ENCODE data around the gene CLEC12A.
"Not testable (repeated sequence)": the region's sequence is repeated elsewhere in the genome, so short reads cannot be mapped to it uniquely, and the experiment has no call there.

Gene CLEC12A

DNA sequence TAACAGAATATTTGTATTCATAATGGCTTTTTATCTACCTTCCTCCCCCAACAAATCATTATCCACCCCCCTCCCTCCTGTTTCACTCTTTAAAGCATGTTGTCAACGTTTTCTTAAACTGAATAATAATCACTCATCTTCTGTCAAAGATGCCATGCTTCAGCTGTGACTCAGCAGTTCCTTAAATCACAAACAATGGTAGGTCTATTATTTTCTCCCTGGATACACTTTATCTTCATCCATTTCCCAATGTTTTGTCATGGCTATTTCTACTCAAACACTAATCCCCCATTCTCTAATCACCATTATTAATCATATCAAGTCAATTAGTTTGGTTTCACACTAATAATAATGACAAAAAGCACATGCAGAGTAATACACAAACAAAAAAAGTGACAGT lies 45.7 kb downstream of the CLEC12A start:
- H3K4me3 ChIP-seq (ENCODE audit: low read depth, low read length) = no peak overlapping the region
- DNase-seq (ENCODE audit: low read depth) = no peak
- TF ChIP-seq, protein P1, sequence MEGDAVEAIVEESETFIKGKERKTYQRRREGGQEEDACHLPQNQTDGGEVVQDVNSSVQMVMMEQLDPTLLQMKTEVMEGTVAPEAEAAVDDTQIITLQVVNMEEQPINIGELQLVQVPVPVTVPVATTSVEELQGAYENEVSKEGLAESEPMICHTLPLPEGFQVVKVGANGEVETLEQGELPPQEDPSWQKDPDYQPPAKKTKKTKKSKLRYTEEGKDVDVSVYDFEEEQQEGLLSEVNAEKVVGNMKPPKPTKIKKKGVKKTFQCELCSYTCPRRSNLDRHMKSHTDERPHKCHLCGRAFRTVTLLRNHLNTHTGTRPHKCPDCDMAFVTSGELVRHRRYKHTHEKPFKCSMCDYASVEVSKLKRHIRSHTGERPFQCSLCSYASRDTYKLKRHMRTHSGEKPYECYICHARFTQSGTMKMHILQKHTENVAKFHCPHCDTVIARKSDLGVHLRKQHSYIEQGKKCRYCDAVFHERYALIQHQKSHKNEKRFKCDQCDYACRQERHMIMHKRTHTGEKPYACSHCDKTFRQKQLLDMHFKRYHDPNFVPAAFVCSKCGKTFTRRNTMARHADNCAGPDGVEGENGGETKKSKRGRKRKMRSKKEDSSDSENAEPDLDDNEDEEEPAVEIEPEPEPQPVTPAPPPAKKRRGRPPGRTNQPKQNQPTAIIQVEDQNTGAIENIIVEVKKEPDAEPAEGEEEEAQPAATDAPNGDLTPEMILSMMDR (IDR thresholded peaks at IDR 0.05; ENCODE audit: insufficient read depth, low read depth, low read length, missing control alignments) = no peak

DNA sequence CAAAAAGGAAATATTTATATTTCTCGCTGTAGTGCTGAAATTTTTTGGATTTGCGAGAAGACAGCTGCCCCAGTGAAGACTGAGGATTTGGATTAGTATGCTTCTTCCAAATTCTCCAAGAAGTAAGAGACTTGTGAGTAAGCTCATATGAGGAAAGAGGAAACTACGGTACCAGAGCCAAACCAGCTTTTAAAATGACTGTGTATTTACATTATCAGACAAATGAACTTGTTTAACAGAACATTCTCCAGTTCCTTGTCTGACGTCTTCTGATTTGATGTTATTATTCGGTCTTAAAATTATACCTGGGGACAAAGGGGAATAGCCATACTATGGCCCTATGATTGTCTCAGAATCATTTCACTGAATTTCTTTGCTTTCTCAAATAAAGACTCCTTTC lies 47.2 kb downstream of the CLEC12A start:
- DNase-seq (ENCODE audit: low read depth) = no peak
- no peak overlapping the region for H3K4me3 ChIP-seq (ENCODE audit: low read depth, low read length)
- TF ChIP-seq, protein P1 (IDR thresholded peaks at IDR 0.05; ENCODE audit: insufficient read depth, low read depth, low read length, missing control alignments) = no peak

DNA sequence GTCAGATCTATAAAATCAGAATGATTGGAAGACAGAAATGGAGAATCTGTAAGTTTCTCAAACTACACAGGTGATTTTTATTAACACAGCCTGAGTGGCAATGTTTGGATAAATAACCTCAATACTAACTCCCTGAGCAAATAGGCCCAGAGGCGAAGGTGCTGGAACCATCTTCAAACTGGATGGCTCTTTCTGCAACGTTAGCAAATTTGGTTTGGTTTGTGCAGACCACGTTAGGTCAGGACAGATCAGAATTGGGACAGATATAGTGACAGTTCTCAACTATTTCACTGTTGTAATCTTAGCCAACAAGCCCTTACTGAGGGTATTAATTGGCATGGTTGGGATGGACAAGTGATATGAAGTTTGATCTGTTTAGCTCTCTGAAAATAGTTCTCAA lies 50.1 kb downstream of the CLEC12A start:
- no peak overlapping the region for H3K4me3 ChIP-seq (ENCODE audit: low read depth, low read length)
- TF ChIP-seq, protein P1 (IDR thresholded peaks at IDR 0.05; ENCODE audit: insufficient read depth, low read depth, low read length, missing control alignments) = no peak
- no peak for DNase-seq (ENCODE audit: low read depth)

DNA sequence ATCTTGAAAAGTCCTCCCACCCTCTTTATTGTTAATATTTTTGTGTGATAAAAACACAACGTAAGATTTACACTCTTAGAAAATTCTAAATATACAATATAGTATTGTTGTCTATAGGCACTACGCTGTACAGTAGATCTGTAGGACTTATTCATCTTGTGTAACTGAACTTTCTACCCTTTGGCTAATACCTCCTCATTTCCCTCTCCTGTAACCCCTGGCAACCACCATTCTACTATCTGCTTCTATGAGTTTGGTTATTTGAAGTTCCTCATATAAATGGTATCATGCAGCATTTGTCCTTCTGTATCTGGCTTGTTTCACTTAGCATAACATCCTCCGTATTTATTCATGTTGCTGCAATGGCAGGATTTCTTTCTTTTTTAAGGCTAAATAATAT lies 54.0 kb downstream of the CLEC12A start:
- TF ChIP-seq, protein P1 (IDR thresholded peaks at IDR 0.05; ENCODE audit: insufficient read depth, low read depth, low read length, missing control alignments) = no peak
- DNase-seq (ENCODE audit: low read depth) = no peak
- H3K4me3 ChIP-seq (ENCODE audit: low read depth, low read length) = no peak overlapping the region

DNA sequence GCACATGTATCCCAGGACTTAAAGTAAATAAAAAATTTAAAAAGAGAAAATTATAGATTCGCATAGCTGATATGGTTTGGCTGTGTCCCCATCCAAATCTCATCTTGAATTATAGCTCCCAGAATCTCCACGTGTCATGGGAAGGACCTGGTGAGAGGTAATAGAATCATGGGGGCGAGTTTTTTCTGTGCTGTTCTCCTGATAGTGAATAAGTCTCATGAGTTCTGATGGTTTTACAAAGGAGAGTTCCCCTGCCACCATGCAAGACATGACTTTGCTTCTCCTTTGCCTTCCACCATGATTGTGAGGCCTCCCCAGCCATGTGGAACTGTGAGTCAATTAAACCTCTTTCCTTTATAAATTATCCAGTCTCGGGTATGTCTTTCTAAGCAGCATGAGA lies 55.5 kb downstream of the CLEC12A start:
- not testable (repeated sequence) for DNase-seq (ENCODE audit: low read depth); H3K4me3 ChIP-seq (ENCODE audit: low read depth, low read length)

DNA sequence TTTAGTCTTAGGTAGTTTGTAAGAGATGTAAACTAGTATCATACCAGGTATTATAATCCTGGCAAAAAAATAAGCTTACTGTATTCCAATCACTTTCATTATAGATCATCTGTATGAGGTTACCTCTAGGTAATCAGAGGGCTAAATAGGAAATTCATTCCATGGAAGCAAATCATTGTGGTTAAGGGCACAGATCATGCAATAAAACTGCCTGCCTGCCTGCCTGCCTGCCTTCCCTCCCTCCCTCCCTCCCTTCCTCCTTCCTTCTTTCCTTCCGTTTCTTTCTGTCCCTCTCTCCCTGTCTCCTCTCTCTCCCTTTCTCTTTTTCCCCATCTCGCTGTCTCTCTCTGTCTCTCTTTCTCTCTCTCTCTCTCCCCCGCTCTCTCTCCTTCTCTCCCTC lies 56.1 kb downstream of the CLEC12A start:
- no peak overlapping the region for H3K4me3 ChIP-seq (ENCODE audit: low read depth, low read length)
- TF ChIP-seq, protein P1 (IDR thresholded peaks at IDR 0.05; ENCODE audit: insufficient read depth, low read depth, low read length, missing control alignments) = no peak
- no peak for DNase-seq (ENCODE audit: low read depth)

DNA sequence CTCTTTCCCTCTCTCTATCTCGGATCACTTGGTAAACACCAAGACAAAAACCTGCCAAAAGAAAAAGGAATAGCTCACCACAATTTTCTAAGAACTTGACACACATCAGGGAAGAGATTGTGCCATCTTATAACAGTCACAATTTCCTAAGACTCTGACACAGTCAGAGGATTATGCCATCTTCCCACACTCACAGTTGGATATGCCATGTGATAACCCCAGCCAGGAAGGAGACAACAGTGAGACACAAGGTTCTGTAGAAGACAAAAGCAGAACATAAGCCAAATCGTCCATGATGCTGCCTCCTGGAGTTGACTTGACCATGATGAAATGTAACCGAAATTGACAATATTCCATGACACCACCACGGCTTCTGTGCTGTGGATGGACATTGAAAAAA lies 56.5 kb downstream of the CLEC12A start:
- DNase-seq (ENCODE audit: low read depth) = no peak
- TF ChIP-seq, protein P1 (IDR thresholded peaks at IDR 0.05; ENCODE audit: insufficient read depth, low read depth, low read length, missing control alignments) = no peak
- no peak overlapping the region for H3K4me3 ChIP-seq (ENCODE audit: low read depth, low read length)

Measured in GM12865 (cell line).